Skin of body (tissue), 1 donor: Measurements from ENCODE around the gene VRK2. TPM values are rescaled to one million over a fixed set of nuclear protein-coding genes. Genes with fewer than 3 reads are reported as not detected.

Source experiments
- total RNA-seq: library from RNA; depleted of rRNA; stranded (reverse); fragments of >200 nt; gene quantifications from one replicate; pipeline ENCODE4 v1.2.3, GENCODE V29; 2014

The VRK2 gene
- total RNA-seq, 1 donor from 2014 or later, result 15.2 TPM

Other genes with a start within 250 kb of the VRK2 start
- gene FANCL, start 194.5 kb downstream of the VRK2 start, total RNA-seq, result 28.2 TPM